Chondrocyte (in vitro differentiated cells): ENCODE data around the gene PNCK. TPM values are rescaled to one million over a fixed set of nuclear protein-coding genes. Genes with fewer than 3 reads are reported as not detected.
A peak's percentile ranks its signal among the peaks of the same experiment; 100 is the strongest.
"Not testable (repeated sequence)": the region's sequence is repeated elsewhere in the genome, so short reads cannot be mapped to it uniquely, and the experiment has no call there.

Experiments
- DNase-seq: peaks from one replicate; pipeline ENCODE4 v3.0.0; 2021; ENCODE audit warnings: mixed read lengths, low spot score
- H3K27ac Mint-ChIP-seq: one replicate; pipeline ENCODE4 v1.8.0; 2021; ENCODE audit warnings: mild to moderate bottlenecking, moderate library complexity, mixed read lengths; ENCODE audit not compliant: unreplicated experiment
- H3K27me3 Mint-ChIP-seq: 2 replicates; pipeline ENCODE4 v1.8.0; 2021; ENCODE audit warnings: low read depth, mixed read lengths
- H3K36me3 Mint-ChIP-seq: 2 replicates; pipeline ENCODE4 v1.8.0; 2021; ENCODE audit warnings: low read depth, mixed read lengths
- H3K4me1 Mint-ChIP-seq: 2 replicates; pipeline ENCODE4 v1.8.0; 2021; ENCODE audit warnings: low read depth, mild to moderate bottlenecking, mixed read lengths
- H3K4me3 Mint-ChIP-seq: one replicate; pipeline ENCODE4 v1.8.0; 2021; ENCODE audit warnings: mild to moderate bottlenecking, moderate library complexity, mixed read lengths; ENCODE audit not compliant: unreplicated experiment
- H3K9me3 Mint-ChIP-seq: 2 replicates; pipeline ENCODE4 v1.8.0; 2021; ENCODE audit warnings: low read depth, mixed read lengths
- CTCF ChIP-seq: fragments of 200-600 bp; sonication (generic); IDR thresholded peaks from 2 replicates; pipeline ENCODE4 v1.5.0; 2021; ENCODE audit warnings: antibody characterized with exemption, mild to moderate bottlenecking, moderate library complexity
- total RNA-seq: library from RNA; stranded (reverse); gene quantifications from 3 replicates; pipeline ENCODE4 v1.2.1, GENCODE V29; 2021

PNCK gene
- total RNA-seq, 1 donor from 2014 or later = 3.2 TPM

GRCh38 chrX:153705403-153706060, 31.9 kb upstream of the PNCK start:
- peak; percentile 44 for TF ChIP-seq CTCF
- not testable (repeated sequence) for H3K4me3 Mint-ChIP-seq, H3K27ac Mint-ChIP-seq, DNase-seq, H3K9me3 Mint-ChIP-seq, H3K36me3 Mint-ChIP-seq, H3K27me3 Mint-ChIP-seq
- peaks cover 20% of the 10 kb centered on the region for H3K4me1 Mint-ChIP-seq

- not testable (repeated sequence) for H3K27ac Mint-ChIP-seq, H3K36me3 Mint-ChIP-seq, DNase-seq, H3K4me3 Mint-ChIP-seq, H3K9me3 Mint-ChIP-seq, H3K27me3 Mint-ChIP-seq
- H3K4me1 Mint-ChIP-seq = peaks cover 22% of the 10 kb centered on the region
Measured at GRCh38 chrX:153704631-153705402, 31.2 kb upstream of the PNCK start.

GRCh38 chrX:153704021-153704526, 30.5 kb upstream of the PNCK start:
- Mint-ChIP-seq H3K4me1 (peaks cover 22% of the 10 kb centered on the region), H3K27ac (no peak overlapping the region), H3K36me3 (no peaks in the 10 kb centered on the region), H3K9me3 (peaks cover 9% of the 10 kb centered on the region), H3K27me3 (no peaks in the 10 kb centered on the region), H3K4me3 (no peak overlapping the region)
- no peak for DNase-seq
- no peak for TF ChIP-seq CTCF

GRCh38 chrX:153703036-153703370, 29.4 kb upstream of the PNCK start:
- DNase-seq = no peak
- H3K36me3 Mint-ChIP-seq = no peaks in the 10 kb centered on the region
- H3K4me1 Mint-ChIP-seq = peaks cover 14% of the 10 kb centered on the region
- H3K9me3 Mint-ChIP-seq = peaks cover 9% of the 10 kb centered on the region
- no peak overlapping the region for H3K27ac Mint-ChIP-seq
- H3K4me3 Mint-ChIP-seq = no peak overlapping the region
- no peaks in the 10 kb centered on the region for H3K27me3 Mint-ChIP-seq
- no peak for TF ChIP-seq CTCF

- peaks cover 14% of the 10 kb centered on the region for H3K4me1 Mint-ChIP-seq
- H3K27me3 Mint-ChIP-seq = no peaks in the 10 kb centered on the region
- no peak overlapping the region for H3K4me3 Mint-ChIP-seq
- no peaks in the 10 kb centered on the region for H3K36me3 Mint-ChIP-seq
- H3K27ac Mint-ChIP-seq = no peak overlapping the region
- peaks cover 9% of the 10 kb centered on the region for H3K9me3 Mint-ChIP-seq
- DNase-seq = no peak
- TF ChIP-seq CTCF = no peak
Measured at GRCh38 chrX:153702336-153703035, 28.9 kb upstream of the PNCK start.
